Pancreas (tissue), 10 donors: ENCODE measurements around the gene FEM1A. TPM values are rescaled to one million over a fixed set of nuclear protein-coding genes. Genes with fewer than 3 reads are reported as not detected.
A peak's percentile ranks its signal among the peaks of the same experiment; 100 is the strongest.
"Not testable (repeated sequence)": the region's sequence is repeated elsewhere in the genome, so short reads cannot be mapped to it uniquely, and the experiment has no call there.

ENCODE experiments used
- ATAC-seq, 4 donors: fragments of 200-7000 bp; cut with Tn5 transposase; one replicate each; pipeline versions ENCODE4 v1.8.0 to v1.9.1; 2020; ENCODE audit warnings: mild to moderate bottlenecking in 4 of 4, moderate library complexity in 4 of 4
- DNase-seq, 6 donors: peaks; one replicate each; pipeline ENCODE4 v3.0.0-alpha.2; 2020
- FAIRE-seq: peaks from 2 replicates; lab custom pipeline; 2012; peaks lifted over from hg19 to GRCh38; lab: Jason Lieb, UNC
- H3K27ac ChIP-seq, 4 donors: fragments of 200-600 bp; sonication (generic); 1 replicate in 3 of 4; 2 replicates in 1 of 4; pipeline versions ENCODE4 v1.5.0 to v1.8.0; 2020
- H3K27me3 ChIP-seq, 4 donors: fragments of 200-600 bp; one replicate each; pipeline ENCODE4 v1.8.0; 2021
- H3K36me3 ChIP-seq, 3 donors: fragments of 200-600 bp; sonication (generic) in 1 of 3; one replicate each; pipeline versions ENCODE4 v1.5.0 to v1.8.0; 2020 to 2021
- H3K4me1 ChIP-seq, 3 donors: fragments of 200-600 bp; one replicate each; pipeline ENCODE4 v1.8.0; 2021
- H3K4me3 ChIP-seq, 4 donors: fragments of 200-600 bp; sonication (generic) in 2 of 4; one replicate each; pipeline versions ENCODE4 v1.5.0 to v1.8.0; 2020 to 2021
- H3K9me3 ChIP-seq, 4 donors: fragments of 200-600 bp; one replicate each; pipeline ENCODE4 v1.8.0; 2021
- CTCF ChIP-seq, 4 donors: fragments of 200-600 bp; sonication (generic) in 3 of 4; IDR thresholded peaks; one replicate each; pipeline versions ENCODE4 v1.5.0 to v1.8.0; 2021; ENCODE audit warnings: antibody characterized with exemption in 4 of 4
- WGBS, 2 donors: extraction: QIAGEN DNeasy Blood & Tissue Kit; methylation state at CpG; one replicate each; pipeline ENCODE4 v1.1.7; 2013; 5-methylcytosine and 5-hydroxymethylcytosine counted together
- intact Hi-C, 3 donors: fragments of 100-400 bp; cut with DNase I; formaldehyde crosslinking; loops; one replicate each; pipeline versions ENCODE4 v1.11.1 to v1.14.2; 2022
- polyA plus RNA-seq, 2 donors: library from polyadenylated mRNA; stranded (reverse); fragments of 200-250 nt; gene quantifications; one replicate each; pipeline ENCODE4 v1.2.3, GENCODE V29; 2013
- total RNA-seq, 6 donors: library from RNA; stranded (reverse); fragmentation: NEBNext Ultra II Directional in 4 of 6; extraction: Animal tissue kit (Norgen Biotek cat#: 25700) in 4 of 6; gene quantifications; one replicate each; pipeline versions ENCODE4 v1.2.1 to v1.2.4, GENCODE V29; 2021 to 2023
- donor health status: healthy with polysubstance abuse.
- donor health status: DM: no; HTN: no; CAD: no; lungs with moderate emphysema.
- donor health status: DM: no; HTN: no; CAD: no.
- donor health status: control.
- donor health status: control.
- donor health status: Bipolar disorder and iron deficiency.
- donor health status: DM: yes; HTN: yes; CAD: no.
- donor health status: DM: no; HTN: no; CAD: no.
- donor health status: DM: no; HTN: no; CAD: no.
- donor health status: DM: yes; HTN: yes; CAD: no.

Gene FEM1A
- total and polyA plus RNA-seq, 8 donors, result 3.3 to 9.2 (median 5.9) TPM

GRCh38 chr19:4803736-4804695 is 12.5 kb downstream of the FEM1A start:
- DNase-seq, result peak in 4 of 6 donors; percentile 58 to 80 (median 69)
- Histone ChIP-seq H3K27me3 (no peaks in the 10 kb centered on the region), H3K9me3 (no peaks in the 10 kb centered on the region), H3K27ac (no peak overlapping the region), H3K4me1 (no peaks in the 10 kb centered on the region), H3K36me3 (no peaks in the 10 kb centered on the region), H3K4me3 (no peak overlapping the region)
- FAIRE-seq, result no peak
- intact Hi-C loops, result loop anchor here in 1 of 3 donors (10.0 kb wide), 1 partner anchor 51 kb away; no protein-coding TSS in a partner anchor
- ATAC-seq, result peak in 3 of 4 donors; percentile 65 to 76 (median 72)
- peak; percentile 30 to 59 (median 58) for TF ChIP-seq CTCF (IDR thresholded peaks at IDR 0.05)
- WGBS, 2 donors, result 40 to 47% methylated on average over 33 of the region's 33 CpGs

- not testable (repeated sequence) for H3K27ac ChIP-seq, H3K27me3 ChIP-seq, FAIRE-seq, H3K36me3 ChIP-seq, DNase-seq, ATAC-seq, H3K9me3 ChIP-seq, H3K4me1 ChIP-seq, H3K4me3 ChIP-seq
- intact Hi-C loops, result loop anchor here in 1 of 3 donors (10.0 kb wide), 1 partner anchor 50 kb away; no protein-coding TSS in a partner anchor
- 93% methylated on average over 6 of the region's 6 CpGs for WGBS, 2 donors
Observed at GRCh38 chr19:4805140-4805539, 13.6 kb downstream of the FEM1A start.

GRCh38 chr19:4806384-4806783 is 14.8 kb downstream of the FEM1A start:
- H3K9me3 ChIP-seq, result no peaks in the 10 kb centered on the region
- WGBS, 2 donors, result 73% methylated on average over 6 of the region's 6 CpGs
- intact Hi-C loops, result loop anchor here in 1 of 3 donors (10.0 kb wide), 1 partner anchor 48 kb away; no protein-coding TSS in a partner anchor
- no peak overlapping the region for H3K27ac ChIP-seq
- no peak for TF ChIP-seq CTCF (IDR thresholded peaks at IDR 0.05)
- FAIRE-seq (no peak), DNase-seq (no peak), ATAC-seq (no peak)
- H3K4me1 ChIP-seq, result no peaks in the 10 kb centered on the region
- no peaks in the 10 kb centered on the region for H3K36me3 ChIP-seq
- no peaks in the 10 kb centered on the region for H3K27me3 ChIP-seq
- H3K4me3 ChIP-seq, result no peak overlapping the region

- intact Hi-C loops, result loop anchor here in 1 of 3 donors (10.0 kb wide), 1 partner anchor 48 kb away; no protein-coding TSS in a partner anchor
- WGBS, 2 donors, result 80 to 88% methylated on average over 6 of the region's 6 CpGs
- peak in 1 of 6 donors; percentile 52 for DNase-seq
- ATAC-seq, result peak in 2 of 4 donors; percentile 19 to 48
- Histone ChIP-seq H3K27me3 (no peaks in the 10 kb centered on the region), H3K36me3 (no peaks in the 10 kb centered on the region), H3K4me1 (no peaks in the 10 kb centered on the region), H3K9me3 (no peaks in the 10 kb centered on the region), H3K4me3 (no peak overlapping the region), H3K27ac (peak overlapping the region in 1 of 4 donors; percentile 21)
- no peak for TF ChIP-seq CTCF (IDR thresholded peaks at IDR 0.05)
- no peak for FAIRE-seq
Observed at GRCh38 chr19:4807188-4807587, 15.7 kb downstream of the FEM1A start.

GRCh38 chr19:4811328-4812131 is 20.0 kb downstream of the FEM1A start:
- H3K36me3 ChIP-seq, result peaks cover 0 to under 1% (median 0%) of the 10 kb centered on the region in 3 donors
- no peaks in the 10 kb centered on the region for H3K27me3 ChIP-seq
- peak; percentile 79 to 89 (median 85) for TF ChIP-seq CTCF (IDR thresholded peaks at IDR 0.05)
- DNase-seq, result peak; percentile 69 to 99 (median 87)
- no peak overlapping the region for H3K27ac ChIP-seq
- H3K9me3 ChIP-seq, result no peaks in the 10 kb centered on the region
- intact Hi-C loops, result loop anchor here in 2 of 3 donors (5.0 to 10.0 kb wide), 4 partner anchors 41 to 223 kb away; no protein-coding TSS in a partner anchor
- peak; percentile 53 to 72 (median 64) for ATAC-seq
- H3K4me3 ChIP-seq, result no peak overlapping the region
- 58 to 62% methylated on average over 11 to 12 of the region's 12 CpGs for WGBS, 2 donors
- FAIRE-seq, result no peak
- H3K4me1 ChIP-seq, result peaks cover 0 to 9% (median 0%) of the 10 kb centered on the region in 3 donors
